HEK293 (cell line): ENCODE data around the gene C5orf15.

Experiments used
- GLI4 ChIP-seq: fragments of 450-650 bp; formaldehyde crosslinking; IDR thresholded peaks from 2 replicates; pipeline ENCODE4 v1.5.1; 2016; ENCODE audit warnings: missing biosample characterization, missing genetic modification characterization
- HOXD13 ChIP-seq: sonication (generic); formaldehyde crosslinking; IDR thresholded peaks from 2 replicates; pipeline ENCODE4 v1.8.0; 2022; ENCODE audit warnings: missing genetic modification reagents, borderline replicate concordance
- KLF17 ChIP-seq: fragments of 450-650 bp; formaldehyde crosslinking; IDR thresholded peaks from 2 replicates; pipeline ENCODE4 v1.5.1; 2016; ENCODE audit warnings: missing biosample characterization, missing genetic modification characterization
- MYNN ChIP-seq: fragments of 450-650 bp; formaldehyde crosslinking; IDR thresholded peaks from 2 replicates; pipeline ENCODE4 v1.5.1; 2016; ENCODE audit warnings: missing biosample characterization, missing genetic modification characterization, borderline replicate concordance
- OVOL3 ChIP-seq: fragments of 450-650 bp; formaldehyde crosslinking; IDR thresholded peaks from 2 replicates; pipeline ENCODE4 v1.5.1; 2016; ENCODE audit warnings: missing biosample characterization, missing genetic modification characterization
- PATZ1 ChIP-seq: fragments of 450-650 bp; formaldehyde crosslinking; IDR thresholded peaks from 2 replicates; pipeline ENCODE4 v1.5.1; 2016; ENCODE audit warnings: missing biosample characterization, missing genetic modification characterization
- PRDM10 ChIP-seq: fragments of 450-650 bp; formaldehyde crosslinking; IDR thresholded peaks from 2 replicates; pipeline ENCODE4 v1.5.1; 2016; ENCODE audit warnings: missing biosample characterization, missing genetic modification characterization
- PRDM2 ChIP-seq: fragments of 450-650 bp; formaldehyde crosslinking; IDR thresholded peaks from 2 replicates; pipeline ENCODE4 v1.5.1; 2016; ENCODE audit warnings: missing biosample characterization, missing genetic modification characterization, borderline replicate concordance
- REST ChIP-seq: fragments of 450-650 bp; formaldehyde crosslinking; IDR thresholded peaks from 2 replicates; pipeline ENCODE4 v1.5.1; 2016; ENCODE audit warnings: missing biosample characterization, missing genetic modification characterization
- SP3 ChIP-seq: fragments of 450-650 bp; formaldehyde crosslinking; IDR thresholded peaks from 2 replicates; pipeline ENCODE4 v1.5.1; 2016; ENCODE audit warnings: missing biosample characterization, missing genetic modification characterization
- WT1 ChIP-seq: fragments of 450-650 bp; formaldehyde crosslinking; IDR thresholded peaks from 2 replicates; pipeline ENCODE4 v1.5.1; 2016; ENCODE audit warnings: missing biosample characterization, missing genetic modification characterization
- ZBTB1 ChIP-seq: fragments of 450-650 bp; formaldehyde crosslinking; IDR thresholded peaks from 2 replicates; pipeline ENCODE4 v1.5.1; 2016; ENCODE audit warnings: missing biosample characterization, missing genetic modification characterization
- ZBTB21 ChIP-seq: fragments of 450-650 bp; formaldehyde crosslinking; IDR thresholded peaks from 2 replicates; pipeline ENCODE4 v1.5.1; 2017; ENCODE audit warnings: missing biosample characterization, missing genetic modification characterization
- ZBTB26 ChIP-seq: fragments of 450-650 bp; formaldehyde crosslinking; optimal IDR thresholded peaks from 2 replicates; pipeline ENCODE3; 2016; ENCODE audit warnings: missing biosample characterization, mild to moderate bottlenecking, missing genetic modification characterization
- ZBTB8A ChIP-seq: fragments of 450-650 bp; formaldehyde crosslinking; IDR thresholded peaks from 2 replicates; pipeline ENCODE4 v1.5.1; 2016; ENCODE audit warnings: missing biosample characterization, missing genetic modification characterization
- ZNF239 ChIP-seq: fragments of 450-650 bp; formaldehyde crosslinking; IDR thresholded peaks from 2 replicates; pipeline ENCODE4 v1.5.1; 2016; ENCODE audit warnings: missing biosample characterization, missing genetic modification characterization
- ZNF24 ChIP-seq: fragments of 450-650 bp; formaldehyde crosslinking; IDR thresholded peaks from 2 replicates; pipeline ENCODE4 v1.5.1; 2016; ENCODE audit warnings: missing biosample characterization, missing genetic modification characterization
- ZNF416 ChIP-seq: fragments of 450-650 bp; formaldehyde crosslinking; IDR thresholded peaks from 2 replicates; pipeline ENCODE4 v1.5.1; 2016; ENCODE audit warnings: missing biosample characterization, missing genetic modification characterization
- ZNF501 ChIP-seq: fragments of 450-650 bp; formaldehyde crosslinking; IDR thresholded peaks from 2 replicates; pipeline ENCODE4 v1.5.1; 2016; ENCODE audit warnings: missing biosample characterization, missing genetic modification characterization
- ZNF777 ChIP-seq: fragments of 450-650 bp; formaldehyde crosslinking; IDR thresholded peaks from 2 replicates; pipeline ENCODE4 v1.5.1; 2017; ENCODE audit warnings: missing biosample characterization, missing genetic modification characterization, borderline replicate concordance
- ZNF792 ChIP-seq: fragments of 450-650 bp; formaldehyde crosslinking; IDR thresholded peaks from 2 replicates; pipeline ENCODE4 v1.5.1; 2016; ENCODE audit warnings: missing biosample characterization, missing genetic modification characterization

Gene C5orf15

GRCh38 chr5:134004626-134005416 lies 36.4 kb upstream of the C5orf15 start, which contains the start of gene VDAC1 (continued):
- peak; percentile 61 for TF ChIP-seq ZNF24
- 0 out of 2 replicates have a peak, but pooled peaks have one; percentile 44 for TF ChIP-seq REST
- TF ChIP-seq HOXD13 (CRISPR knock-in tag): no peak
- no peak for TF ChIP-seq ZNF777 (tag by site-specific recombination)
- no peak for TF ChIP-seq MYNN (tag by site-specific recombination)
- TF ChIP-seq OVOL3 (tag by site-specific recombination): 0 out of 2 replicates have a peak, but pooled peaks have one; percentile 53
- no peak for TF ChIP-seq ZNF792 (tag by site-specific recombination)
- TF ChIP-seq ZNF501 (tag by site-specific recombination): peak; percentile 94
- TF ChIP-seq GLI4 (tag by site-specific recombination): no peak; the same call in 1 of the 2 replicates
- TF ChIP-seq ZNF416 (tag by site-specific recombination): no peak
- TF ChIP-seq PRDM10 (tag by site-specific recombination): peak; percentile 52
- peak; percentile 82 for TF ChIP-seq ZBTB8A (tag by site-specific recombination)
- TF ChIP-seq ZBTB1 (tag by site-specific recombination): no peak
- TF ChIP-seq SP3 (tag by site-specific recombination): peak; percentile 63
- no peak; the same call in 1 of the 2 replicates for TF ChIP-seq ZNF239 (tag by site-specific recombination)
- 0 out of 2 replicates have a peak, but pooled peaks have one; percentile 46 for TF ChIP-seq WT1 (tag by site-specific recombination)
- TF ChIP-seq KLF17 (tag by site-specific recombination): peak; percentile 76; the same call in 1 of the 2 replicates
- TF ChIP-seq PRDM2 (tag by site-specific recombination): no peak
- peak; percentile 79 for TF ChIP-seq PATZ1
- peak; percentile 43; the same call in 1 of the 2 replicates for TF ChIP-seq ZBTB21 (tag by site-specific recombination)
- TF ChIP-seq ZBTB26 (tag by site-specific recombination): peak; percentile 96
